ENCODE measurements around the gene NPC1L1.
"Not testable (repeated sequence)": the region's sequence is repeated elsewhere in the genome, so short reads cannot be mapped to it uniquely, and the experiment has no call there.

Gene NPC1L1

DNA sequence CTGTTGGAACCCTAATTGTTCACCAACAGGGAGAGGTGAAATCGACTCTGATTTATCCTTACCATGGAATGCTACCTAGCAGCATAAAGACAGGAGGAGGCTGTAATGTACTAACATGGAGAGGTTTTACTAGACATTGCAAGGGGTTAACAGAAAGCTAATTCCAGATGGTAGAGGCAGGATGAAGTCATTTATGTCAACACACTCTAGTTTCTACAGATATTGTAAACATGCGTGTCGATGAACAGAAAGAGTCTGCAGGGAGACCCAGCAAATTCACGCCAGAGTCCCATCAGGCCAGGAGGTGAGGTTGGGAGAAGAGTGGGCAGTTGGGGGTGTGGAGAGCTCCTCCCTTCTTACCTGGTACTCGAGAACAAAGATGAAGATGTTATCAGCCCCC is 7.0 kb downstream of the NPC1L1 start:
- DNase-seq, result no peak

DNA sequence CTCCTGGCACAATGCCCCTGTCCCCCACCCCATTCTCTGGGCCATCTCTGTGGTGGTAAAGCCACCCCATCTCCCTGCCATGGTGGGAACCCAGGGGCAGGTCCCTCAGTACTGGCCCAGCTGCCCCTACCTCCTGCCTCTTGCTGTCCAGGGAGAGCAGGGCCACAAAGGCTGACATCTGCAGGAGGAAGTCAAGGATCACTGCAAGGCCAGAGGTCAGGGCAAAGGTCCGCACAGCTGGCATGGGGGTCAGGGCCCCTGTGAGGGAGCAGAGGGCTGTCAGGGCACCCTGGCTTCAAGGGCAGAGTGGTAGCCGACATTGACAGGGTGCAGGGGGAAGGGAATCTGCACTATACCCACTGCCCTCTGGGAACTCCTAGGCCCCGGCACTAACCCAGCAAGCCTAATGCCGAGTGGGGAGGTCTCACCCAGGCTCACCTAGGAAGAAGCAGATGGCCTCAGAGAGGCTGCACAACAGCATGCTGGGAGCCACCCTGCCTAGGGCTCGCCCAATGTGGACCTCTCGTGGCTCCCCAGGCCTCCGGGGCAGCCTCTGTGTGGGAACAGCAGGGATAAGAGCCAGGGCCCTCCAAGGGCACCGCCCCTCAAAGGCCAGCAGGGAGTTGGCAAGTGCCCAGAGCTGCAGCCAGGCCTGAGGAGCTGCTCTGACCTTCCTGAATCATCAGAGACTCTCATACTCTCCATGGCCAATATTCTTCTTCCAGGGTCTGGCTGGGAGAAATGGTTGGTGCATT is 7.7 kb downstream of the NPC1L1 start:
- DNase-seq, result no peak

DNA sequence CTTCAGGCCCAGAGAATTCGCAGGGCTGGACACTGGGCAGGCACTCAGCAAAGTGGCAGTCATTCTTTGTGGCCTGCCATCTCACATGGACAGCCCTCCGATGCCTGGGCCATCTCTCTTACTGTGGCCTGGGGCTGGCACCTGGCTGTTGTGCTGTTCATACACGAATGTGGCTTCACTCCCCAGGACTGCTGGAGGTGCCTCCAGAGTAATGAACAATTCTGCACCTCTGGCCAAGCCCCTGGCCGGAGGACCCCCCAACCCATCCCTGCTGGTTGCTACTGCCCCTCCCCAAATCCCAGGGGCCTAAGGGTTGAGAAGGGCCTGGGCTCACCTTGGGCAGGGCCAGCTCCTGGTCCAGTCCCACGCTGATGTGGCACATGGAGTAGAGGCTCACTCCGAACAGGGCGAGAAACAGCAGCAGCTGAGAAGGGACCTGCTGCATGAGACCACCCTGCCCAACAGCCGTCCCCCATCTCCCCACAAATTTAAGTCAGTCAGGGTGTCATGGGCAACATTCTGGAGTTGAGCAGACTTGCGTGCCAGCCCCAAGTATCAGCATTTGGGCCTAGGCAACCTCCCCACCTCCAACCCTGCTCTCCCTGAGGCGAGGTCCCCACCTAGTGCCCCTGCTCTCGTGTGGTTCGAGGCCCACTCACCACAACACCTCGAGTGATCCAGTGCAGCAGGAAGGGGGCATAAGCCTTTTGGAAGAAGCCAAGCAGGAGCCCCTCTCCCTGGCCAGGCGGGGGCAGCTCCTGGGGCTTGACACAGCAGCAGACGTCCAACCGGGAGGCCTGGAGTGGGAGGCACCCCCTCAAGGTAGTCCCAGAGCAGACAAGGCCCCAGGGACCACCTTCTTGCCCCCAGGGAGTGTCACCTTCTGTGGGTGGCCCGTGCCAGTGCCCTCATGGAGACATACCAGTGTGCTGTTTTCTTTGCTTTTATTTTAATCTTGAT is 9.4 kb downstream of the NPC1L1 start:
- DNase-seq, result no peak

DNA sequence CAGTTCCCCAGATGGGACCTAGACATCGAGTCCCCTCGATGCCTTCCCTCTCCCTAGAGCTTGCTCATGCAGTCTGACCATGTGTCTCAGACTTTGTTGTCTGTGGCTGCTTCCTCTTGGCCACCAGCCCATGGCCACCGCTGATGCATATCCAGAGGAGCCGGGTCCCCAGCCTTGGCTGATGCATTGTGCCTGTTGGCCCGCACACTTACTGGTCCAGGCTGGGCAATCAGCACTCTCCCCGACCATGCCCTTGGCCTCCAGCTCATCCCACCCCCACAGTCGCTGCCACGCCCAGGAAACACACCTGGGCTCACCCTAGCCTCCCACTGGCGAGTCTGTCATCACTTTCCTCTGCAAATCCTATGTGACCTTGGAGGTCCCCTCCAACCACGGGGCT is 10.1 kb downstream of the NPC1L1 start:
- no peak for DNase-seq

DNA sequence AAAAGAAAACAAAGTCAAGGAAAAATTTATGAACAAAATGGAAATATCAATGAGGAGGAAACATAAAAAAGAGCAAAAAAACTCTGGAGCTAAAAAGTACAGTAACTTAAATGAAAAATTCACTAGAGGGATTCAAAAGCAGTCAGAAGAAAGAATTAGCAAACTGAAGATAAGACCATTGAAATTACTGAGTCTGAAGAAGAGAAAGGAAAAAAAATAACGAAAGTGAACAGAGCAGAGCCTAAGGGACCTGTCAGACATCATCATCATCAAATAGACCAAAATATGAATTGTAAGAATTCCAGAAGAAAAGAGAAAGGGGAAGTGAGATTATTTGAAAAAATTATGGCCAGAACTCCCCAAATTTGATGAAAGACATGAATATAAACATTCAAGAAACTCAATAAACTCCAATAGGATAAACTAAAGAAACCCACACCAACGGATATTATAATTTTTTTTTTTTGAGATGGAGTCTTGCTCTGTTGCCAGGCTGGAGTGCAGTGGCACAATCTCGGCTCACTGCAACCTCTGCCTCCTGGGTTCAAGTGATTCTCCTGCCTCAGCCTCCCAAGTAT is 16.2 kb downstream of the NPC1L1 start:
- DNase-seq, result no peak

DNA sequence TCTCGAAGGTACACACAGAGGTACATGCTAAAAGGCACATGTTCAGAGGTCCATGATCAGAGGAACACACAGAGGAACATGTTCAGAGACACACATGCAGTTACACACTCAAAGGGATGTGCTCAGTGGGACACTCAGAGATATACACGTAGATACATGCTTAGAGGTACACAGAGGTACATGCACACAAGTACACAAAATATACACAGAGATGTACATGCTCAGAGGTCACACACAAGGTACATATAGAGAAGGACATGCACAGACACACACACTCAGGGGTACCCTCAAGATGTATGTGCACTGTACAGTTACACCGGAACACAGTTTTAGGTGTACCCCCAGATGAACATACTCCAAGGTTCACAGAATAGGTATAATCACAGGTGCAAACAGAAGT is 18.8 kb downstream of the NPC1L1 start:
- DNase-seq, result no peak

DNA sequence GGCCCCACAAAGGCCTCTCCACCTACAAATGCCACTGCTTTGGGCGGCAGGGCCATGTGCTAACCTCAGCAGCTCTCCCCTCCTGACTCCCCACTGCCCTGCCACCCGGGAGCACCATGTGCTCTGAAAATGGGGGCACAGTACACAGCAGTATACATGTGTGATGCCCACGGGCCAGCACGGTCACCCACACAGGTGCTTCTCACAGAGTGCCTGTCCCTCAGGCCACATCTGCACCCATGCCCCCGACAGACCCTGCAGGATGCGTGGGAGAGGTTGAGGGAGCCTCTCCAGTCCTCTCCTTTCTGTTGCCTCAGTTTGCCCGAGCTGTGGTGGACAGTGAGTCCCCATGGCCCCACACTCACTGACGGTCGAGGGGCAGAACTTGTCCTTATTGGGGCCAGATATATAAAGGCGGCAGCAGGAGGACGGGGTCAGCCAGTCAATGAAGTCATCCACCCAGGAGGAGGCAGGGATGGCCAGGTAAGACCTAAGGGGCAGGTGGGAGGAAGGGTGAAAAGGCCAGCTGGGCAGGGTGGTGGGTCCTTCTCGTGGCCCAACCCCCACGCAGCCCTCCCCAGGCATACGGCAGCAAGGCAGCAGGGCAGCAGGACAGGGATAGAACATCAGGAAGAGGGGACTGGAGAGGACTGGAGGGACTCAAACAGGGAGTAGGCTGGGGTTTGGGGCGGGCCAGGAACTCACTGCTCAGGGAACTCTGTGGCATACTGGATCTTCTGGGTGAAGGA is 19.6 kb downstream of the NPC1L1 start:
- no peak for DNase-seq

DNA sequence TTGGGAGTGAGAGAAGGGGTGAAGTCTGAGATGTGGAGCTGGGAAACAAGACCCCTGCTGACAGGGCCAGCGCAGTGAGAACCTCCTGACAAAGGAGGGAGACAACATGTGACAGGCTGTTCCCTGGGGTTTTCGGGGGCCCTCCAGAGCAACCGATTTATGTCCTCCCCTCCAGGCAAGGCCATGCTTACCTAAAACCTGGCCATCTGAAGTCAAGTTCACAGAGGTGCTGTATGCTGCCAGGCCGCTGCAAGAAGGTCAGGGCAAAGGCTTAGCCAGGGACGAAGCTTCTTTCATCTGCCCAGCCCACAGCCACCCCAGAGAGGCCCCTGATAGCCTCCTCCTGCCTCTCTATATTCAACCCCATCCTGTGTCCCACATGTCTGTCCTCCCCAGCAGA is 20.6 kb downstream of the NPC1L1 start:
- no peak for DNase-seq

DNA sequence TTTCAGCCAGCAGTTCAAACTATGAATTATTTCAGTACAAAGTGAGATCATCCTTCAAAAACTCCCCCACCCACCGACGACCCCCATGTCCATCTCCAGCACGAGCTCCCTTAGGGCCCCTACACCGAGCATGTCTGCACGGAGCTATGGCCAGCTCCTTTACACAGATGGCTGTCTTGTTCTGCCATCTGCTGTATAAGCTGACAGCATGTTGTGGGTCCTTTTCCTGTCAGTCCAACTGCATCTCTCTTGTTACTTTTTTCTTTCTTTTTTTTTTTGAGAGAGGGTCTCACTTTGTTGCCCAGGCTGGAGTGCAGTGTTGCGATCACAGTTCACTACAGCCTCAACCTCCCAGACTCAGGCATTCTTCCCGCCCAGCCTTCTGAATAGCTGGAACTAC is 21.6 kb downstream of the NPC1L1 start:
- DNase-seq, result no peak

DNA sequence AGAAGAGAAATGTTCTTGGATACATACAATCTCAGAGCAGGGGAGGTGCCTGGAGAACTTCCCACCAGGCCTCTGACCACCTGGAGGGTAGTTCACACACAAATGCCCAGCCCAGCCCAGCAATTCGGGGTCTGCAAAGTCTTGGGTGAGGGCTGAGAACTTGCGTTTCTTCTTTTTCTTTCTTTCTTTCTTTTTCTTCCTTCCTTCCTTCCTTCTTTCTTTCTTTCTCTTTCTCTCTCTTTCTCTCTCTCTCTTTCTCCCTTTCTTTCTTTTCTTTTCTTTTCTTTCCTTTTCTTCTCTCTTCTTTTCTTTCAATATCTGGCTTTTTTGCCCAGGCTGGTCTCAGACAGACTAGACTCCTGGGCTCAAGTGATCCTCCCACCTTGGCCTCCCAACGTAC is 22.4 kb downstream of the NPC1L1 start:
- DNase-seq, result no peak

DNA sequence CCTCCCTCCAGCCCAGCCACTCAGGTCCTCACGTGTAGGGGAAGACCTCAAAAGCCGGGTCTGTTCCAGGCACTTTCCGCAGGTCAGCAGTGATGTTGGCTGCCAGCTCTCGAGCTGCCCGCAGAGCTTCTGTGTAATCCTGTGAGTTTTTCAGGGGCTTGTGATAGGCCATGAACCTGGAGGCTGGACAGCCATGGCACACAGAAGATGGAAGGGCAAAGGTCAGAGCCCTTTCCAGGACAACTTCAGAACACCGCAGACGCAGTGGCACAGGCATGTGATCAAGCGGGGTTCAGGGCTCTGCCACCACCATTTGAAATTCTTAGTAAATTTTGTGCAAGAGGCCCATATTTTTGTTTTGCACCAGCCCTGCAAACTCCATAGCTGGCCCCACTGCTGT is 24.0 kb downstream of the NPC1L1 start:
- no peak for DNase-seq

DNA sequence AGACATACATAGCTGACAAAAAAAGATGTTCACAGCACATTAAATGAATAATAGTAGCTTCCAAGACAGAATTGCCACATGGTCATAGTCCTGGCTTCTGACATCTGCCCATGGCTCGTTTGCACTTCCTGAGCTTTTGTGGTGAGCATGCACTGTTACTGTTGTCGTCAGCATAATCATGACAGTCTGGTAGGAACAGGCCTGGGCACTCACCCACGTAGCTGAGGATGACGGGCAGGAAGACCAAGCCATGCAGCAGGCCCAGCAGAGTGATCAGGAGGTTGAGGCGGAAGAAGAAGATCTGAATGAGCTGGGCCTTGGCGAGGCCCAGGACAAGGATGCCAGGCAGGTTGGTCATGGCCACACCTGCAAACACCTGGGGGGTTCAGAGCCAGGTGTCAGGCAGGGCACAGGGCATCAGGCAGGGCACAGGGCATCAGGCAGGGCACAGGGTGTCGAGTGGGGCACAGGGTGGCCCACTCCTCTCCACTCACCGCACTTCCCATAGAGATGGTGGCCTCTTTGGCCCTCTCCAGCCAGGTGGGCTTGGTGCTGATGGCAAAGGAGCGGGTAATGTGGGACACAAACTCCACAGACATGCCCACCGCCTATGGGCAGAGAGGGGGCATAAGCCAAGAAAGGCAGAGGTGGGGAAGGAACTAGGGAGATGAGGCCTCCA is 25.4 kb downstream of the NPC1L1 start:
- no peak for DNase-seq

DNA sequence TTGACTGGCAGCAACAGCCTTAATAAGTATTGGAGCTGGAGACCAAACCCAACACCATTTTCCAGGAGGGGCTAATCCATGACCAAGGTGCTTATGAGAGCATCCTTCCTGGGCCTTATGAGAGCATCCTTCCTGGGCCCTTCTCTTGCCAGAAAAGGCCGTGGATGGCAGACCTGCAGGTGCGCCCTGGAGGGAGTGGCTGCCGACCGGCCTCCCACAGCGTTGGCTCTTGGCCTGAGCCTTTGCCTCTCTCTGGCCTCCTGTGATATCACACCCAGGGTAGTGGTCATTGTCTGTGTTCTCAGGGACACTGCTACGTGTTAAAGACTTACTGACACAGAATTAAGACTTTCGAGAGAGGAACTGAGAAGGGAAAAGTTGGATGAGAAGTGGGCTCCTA is 28.4 kb downstream of the NPC1L1 start:
- no peak for DNase-seq

DNA sequence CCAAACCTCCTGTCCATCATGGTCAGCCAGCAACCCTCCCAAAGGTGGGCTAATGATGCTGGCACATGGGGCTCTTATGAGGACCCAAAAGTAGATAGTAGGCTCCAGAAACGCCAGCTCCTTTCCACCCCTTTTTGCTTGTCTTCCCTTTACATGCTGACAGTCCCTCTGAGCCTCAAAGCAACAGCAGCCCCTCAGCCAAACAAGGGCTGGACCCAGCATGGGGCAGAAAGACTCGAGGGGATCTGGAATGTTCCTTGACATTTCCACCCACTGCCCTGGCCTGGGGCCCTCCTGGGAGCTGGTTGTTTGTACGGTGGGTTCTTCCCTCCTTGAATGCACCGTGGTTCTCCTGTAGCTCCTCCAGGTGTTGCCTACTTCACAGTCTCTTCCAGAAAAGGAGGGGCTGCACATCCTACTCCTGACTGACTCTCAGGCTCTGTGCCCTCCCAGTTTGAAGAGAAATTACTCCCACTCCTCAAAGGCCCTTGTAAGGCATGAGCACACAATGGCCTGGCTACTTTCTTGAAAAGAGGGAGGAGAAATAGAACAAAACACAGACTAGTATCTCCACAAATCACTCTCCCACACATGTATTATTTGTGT is 29.2 kb downstream of the NPC1L1 start:
- no peak for DNase-seq

DNA sequence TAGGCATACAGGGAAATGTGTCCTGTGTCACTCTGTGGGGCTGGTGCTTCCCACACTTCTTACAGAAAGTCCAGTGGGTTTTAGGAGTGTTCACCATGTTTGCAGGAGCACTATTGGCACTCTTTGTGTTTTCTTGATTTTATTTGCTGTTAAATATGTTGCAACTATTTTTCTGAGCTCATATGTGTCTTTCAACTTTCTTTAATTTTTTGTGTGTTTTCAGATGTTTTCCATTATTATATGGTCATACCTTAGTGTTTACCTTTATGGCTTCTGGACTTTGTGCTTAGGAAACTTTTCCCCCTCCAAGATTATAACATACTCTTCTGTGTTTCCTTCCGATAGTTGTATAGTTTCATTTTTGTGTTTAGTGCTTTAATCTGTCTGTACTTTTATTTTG is 29.9 kb downstream of the NPC1L1 start:
- DNase-seq, result no peak

DNA sequence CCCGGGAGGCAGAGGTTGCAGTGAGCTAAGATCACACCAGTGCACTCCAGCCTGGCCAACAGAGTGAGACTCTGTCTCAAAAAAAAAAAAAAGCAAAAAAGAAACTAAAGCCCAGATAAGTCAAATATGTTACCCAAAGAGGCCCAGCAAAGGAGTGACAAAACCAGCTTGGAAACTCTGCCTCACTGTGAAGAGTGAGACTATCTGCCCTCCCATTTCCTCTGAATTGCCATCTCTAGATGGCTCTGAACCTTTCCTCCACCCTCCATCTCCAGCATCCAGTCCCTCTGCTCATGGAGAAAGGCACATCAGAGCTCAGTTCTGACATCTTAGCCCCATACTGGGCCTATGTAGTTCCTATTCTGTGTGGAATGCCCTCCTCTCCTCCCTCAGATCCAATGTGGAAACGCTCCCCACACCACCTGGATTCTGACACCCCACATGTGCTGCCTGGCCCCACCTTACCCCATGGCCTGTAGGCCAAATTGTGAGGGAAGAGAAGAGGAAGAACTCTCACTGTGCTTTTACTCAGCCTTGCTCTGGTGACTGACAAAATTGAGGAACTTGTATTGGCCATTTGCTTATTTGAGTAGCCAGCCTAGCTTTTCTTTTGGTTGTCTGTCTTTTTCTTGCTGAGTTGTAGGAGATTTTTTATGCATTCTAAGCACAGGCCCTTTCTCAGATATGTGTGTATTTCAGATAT is 32.7 kb downstream of the NPC1L1 start:
- no peak for DNase-seq

DNA sequence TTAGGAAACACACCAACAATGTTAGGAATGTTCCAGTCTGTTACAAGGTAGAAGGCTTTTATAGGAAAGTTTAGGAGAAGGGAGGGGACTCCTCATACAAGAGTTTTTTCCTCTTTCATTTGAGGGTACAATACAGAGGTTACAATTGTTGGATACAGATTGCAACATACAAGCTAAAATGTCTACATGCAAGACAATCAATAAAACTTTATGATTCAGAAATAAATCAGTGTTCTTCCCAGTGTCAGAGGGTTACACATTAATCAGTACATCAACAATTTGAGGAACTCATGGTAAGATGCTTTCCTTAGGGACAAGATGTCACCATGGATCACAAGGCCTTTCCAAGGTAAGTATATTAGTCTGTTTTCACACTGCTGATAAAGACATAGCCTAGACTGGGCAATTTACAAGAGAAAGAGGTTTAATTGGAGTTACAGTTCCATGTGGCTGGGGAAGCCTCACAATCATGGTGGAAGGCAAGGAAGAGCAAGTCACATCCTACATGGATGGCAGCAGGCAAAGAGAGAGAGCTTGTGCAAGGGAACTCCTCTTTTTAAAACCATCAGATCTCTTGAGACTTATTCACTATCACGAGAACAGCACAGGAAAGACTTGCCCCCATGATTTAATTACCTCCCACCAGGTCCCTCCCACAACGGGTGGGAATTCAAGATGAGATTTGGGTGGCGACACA is 34.4 kb downstream of the NPC1L1 start:
- not testable (repeated sequence) for DNase-seq

DNA sequence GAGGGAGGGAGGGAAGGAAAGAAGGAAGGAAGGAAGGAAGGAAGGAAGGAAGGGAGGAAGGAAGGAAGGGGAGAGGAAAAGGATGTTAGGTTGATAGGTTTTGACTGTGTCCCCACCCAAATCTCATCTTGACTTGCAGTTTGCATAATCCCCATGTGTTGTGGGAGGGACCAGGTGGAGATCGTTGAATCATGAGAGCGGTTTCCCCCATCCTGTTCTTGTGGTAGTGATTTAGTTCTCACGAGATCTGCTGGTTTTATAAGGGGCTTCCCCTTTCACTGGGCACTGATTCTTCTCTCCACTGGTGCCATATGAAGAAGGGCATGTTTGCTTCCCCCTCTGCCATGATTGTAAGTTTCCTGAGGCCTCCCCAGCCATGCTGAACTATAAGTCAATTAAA is 35.5 kb downstream of the NPC1L1 start:
- DNase-seq, result no peak

DNA sequence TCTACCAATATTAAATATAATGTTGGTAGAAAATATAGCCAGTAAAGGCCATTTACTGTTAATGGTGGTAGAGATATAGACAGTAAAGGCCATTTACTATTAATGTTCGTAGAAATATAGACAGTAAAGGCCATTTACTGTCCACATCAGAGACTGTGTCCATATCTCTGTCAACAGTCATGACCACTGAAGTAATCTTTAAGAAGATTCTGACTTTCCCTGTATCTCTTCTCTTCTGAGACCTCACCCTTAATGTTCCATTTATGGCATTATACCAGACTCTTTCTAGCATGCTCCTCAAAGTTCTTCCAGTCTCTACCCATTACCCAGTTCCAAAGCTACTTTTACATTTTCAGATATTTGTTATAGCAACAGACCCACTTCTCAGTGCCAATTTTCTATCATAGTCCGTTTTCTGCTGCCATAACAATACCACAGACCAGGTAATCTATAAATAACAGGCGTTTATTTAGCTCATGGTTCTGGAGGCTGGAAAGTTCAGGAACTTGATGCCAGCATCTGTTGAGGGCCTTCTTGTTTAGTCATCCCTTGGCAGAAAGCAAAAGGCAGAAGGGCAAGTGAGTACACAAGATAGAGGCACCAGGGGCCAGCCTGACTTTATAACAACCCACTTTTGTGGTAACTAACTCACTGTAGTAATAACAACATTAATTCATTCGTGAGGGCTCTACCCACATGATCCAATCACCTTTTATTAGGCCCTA is 42.7 kb downstream of the NPC1L1 start:
- DNase-seq, result no peak
